ENCODE data around the gene ATG101. TPM values are rescaled to one million over a fixed set of nuclear protein-coding genes. Genes with fewer than 3 reads are reported as not detected.

The ATG101 gene
- total and polyA plus RNA-seq, 8 donors: 7.6 to 105 (median 37.2) TPM

DNA sequence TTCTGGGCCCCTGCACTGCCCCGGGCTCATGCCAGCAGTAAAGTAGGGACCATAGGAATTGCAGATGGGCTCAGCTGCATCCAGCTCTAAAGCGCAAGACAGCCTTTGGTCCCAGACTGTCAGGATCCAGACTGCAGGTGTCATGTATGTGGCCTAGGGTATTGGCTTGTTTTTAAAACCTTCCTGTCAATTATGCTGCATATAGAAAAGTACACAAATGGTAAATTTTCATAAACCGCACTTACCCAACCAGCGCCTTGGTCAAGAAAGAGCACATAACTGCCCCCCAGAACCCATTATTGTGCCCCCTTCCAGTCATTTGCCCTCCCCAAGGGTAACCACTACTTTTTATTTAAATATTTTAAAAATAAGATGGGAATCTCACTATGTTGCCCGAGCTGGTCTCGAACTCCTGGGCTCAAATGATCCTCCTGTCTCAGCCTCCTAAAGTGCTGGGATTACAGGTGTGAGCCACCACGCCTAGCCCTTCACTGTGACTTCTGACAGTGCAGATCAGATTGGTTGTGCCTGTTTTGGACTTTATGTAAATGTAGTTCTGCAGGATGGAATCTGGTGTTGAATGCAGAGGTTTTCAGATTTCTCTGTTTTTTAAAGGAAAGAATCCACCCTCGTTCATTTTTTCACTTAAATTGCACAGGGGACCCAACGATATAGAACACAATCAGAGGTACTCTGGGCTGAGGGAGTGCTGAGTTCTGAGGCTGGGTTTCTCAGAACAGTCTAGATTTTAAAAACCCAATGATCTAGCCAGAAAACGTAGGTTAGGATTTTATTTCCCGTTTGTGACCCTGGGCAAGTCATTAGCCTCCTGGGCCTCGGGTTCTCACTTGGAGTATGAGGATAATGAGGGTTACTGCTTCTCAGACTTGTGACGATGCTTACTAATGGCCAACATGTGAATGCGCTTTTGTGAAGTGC is 11.9 kb upstream of the ATG101 start:
- TF ChIP-seq POLR2AphosphoS5 (IDR thresholded peaks at IDR 0.05): peak in 2 of 3 donors; percentile 3 to 29
- peak in 1 of 4 donors; percentile 8 for TF ChIP-seq POLR2A (IDR thresholded peaks at IDR 0.05)
- TF ChIP-seq EP300 (IDR thresholded peaks at IDR 0.05): no peak
- intact Hi-C loops (cut with DNase I; ENCODE audit: low total_unique reads): no loop called here
- Histone ChIP-seq H3K27me3 (no peaks in the 10 kb centered on the region), H3K9me3 (no peaks in the 10 kb centered on the region), H3K27ac (peak overlapping the region in 1 of 5 donors; percentile 100), H3K36me3 (peaks cover 38 to 60% (median 57%) of the 10 kb centered on the region in 4 donors), H3K4me3 (no peak overlapping the region), H3K4me1 (peaks cover 18 to 43% (median 24%) of the 10 kb centered on the region in 4 donors)
- WGBS, 5 donors: 84 to 91% (median 88%) methylated on average over 14 of the region's 14 CpGs
- DNase-seq: no peak

DNA sequence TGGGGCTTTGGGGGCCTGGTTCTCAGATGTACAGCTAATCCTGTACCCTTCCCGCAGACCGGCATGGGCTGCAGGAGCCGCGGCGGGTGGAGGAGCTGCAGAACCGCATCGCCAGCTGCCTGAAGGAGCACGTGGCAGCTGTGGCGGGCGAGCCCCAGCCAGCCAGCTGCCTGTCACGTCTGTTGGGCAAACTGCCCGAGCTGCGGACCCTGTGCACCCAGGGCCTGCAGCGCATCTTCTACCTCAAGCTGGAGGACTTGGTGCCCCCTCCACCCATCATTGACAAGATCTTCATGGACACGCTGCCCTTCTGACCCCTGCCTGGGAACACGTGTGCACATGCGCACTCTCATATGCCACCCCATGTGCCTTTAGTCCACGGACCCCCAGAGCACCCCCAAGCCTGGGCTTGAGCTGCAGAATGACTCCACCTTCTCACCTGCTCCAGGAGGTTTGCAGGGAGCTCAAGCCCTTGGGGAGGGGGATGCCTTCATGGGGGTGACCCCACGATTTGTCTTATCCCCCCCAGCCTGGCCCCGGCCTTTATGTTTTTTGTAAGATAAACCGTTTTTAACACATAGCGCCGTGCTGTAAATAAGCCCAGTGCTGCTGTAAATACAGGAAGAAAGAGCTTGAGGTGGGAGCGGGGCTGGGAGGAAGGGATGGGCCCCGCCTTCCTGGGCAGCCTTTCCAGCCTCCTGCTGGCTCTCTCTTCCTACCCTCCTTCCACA is 11.0 kb upstream of the ATG101 start:
- peaks cover 13 to 38% (median 16%) of the 10 kb centered on the region in 4 donors for H3K4me1 ChIP-seq
- H3K36me3 ChIP-seq: peaks cover 38 to 58% (median 56%) of the 10 kb centered on the region in 4 donors
- peak in 1 of 2 donors; percentile 76 for DNase-seq
- peak overlapping the region in 1 of 5 donors; percentile 69 for H3K27ac ChIP-seq
- TF ChIP-seq, protein P1, sequence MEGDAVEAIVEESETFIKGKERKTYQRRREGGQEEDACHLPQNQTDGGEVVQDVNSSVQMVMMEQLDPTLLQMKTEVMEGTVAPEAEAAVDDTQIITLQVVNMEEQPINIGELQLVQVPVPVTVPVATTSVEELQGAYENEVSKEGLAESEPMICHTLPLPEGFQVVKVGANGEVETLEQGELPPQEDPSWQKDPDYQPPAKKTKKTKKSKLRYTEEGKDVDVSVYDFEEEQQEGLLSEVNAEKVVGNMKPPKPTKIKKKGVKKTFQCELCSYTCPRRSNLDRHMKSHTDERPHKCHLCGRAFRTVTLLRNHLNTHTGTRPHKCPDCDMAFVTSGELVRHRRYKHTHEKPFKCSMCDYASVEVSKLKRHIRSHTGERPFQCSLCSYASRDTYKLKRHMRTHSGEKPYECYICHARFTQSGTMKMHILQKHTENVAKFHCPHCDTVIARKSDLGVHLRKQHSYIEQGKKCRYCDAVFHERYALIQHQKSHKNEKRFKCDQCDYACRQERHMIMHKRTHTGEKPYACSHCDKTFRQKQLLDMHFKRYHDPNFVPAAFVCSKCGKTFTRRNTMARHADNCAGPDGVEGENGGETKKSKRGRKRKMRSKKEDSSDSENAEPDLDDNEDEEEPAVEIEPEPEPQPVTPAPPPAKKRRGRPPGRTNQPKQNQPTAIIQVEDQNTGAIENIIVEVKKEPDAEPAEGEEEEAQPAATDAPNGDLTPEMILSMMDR (IDR thresholded peaks at IDR 0.05): no peak
- TF ChIP-seq POLR2AphosphoS5 (IDR thresholded peaks at IDR 0.05): peak; percentile 50 to 87 (median 75)
- no peak for TF ChIP-seq EP300 (IDR thresholded peaks at IDR 0.05)
- intact Hi-C loops (cut with DNase I; ENCODE audit: low total_unique reads): no loop called here
- H3K4me3 ChIP-seq: no peak overlapping the region
- no peaks in the 10 kb centered on the region for H3K27me3 ChIP-seq
- WGBS, 5 donors: 67 to 71% (median 68%) methylated on average over 19 to 25 of the region's 25 CpGs
- H3K9me3 ChIP-seq: no peaks in the 10 kb centered on the region

DNA sequence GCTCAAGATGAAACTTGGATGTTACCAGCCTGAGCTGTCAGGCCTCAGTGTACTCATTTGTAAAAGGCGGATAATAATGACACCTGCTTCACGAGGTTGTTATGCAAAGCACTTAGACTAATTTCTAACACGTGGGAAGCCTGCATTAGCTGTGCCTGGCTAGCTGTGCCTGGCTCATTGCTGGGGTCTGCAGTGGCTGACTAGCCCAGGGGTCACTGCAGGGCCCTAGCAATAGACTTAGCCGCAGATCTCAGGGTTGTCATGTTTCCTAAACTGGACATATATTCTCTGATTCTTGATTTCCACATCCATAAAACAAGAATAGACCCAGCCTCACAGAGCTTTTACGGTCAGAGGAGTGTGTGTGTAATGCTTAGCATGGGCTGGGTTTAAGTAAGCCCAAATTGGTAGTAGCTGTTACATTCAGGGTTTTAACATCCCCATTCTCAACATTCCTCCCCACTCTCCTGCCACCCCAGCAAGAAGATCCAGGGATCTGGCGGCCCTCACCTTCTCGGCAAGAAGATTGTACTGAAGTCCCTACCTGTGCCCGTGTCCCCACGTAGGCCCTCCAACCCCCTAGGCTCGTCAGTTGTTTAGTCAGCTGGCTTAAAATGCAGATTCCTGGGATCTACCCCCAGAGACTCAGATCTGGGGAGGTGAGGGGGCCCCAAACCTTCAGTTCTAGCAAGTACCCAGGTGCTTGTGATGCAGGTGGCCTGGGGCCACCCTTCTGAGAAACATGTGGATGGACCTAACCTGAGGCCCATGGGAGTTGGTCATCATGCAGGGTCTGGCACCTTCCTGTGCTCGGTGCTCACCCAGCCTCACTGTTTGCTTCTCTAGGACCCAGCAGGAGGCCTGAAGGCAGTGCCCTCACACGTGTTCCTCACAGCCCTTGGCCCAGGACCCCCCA is 9.9 kb upstream of the ATG101 start:
- intact Hi-C loops (cut with DNase I; ENCODE audit: low total_unique reads): no loop called here
- DNase-seq: peak in 1 of 2 donors; percentile 69
- TF ChIP-seq POLR2AphosphoS5 (IDR thresholded peaks at IDR 0.05) (peak; percentile 8 to 87 (median 44)), POLR2A (IDR thresholded peaks at IDR 0.05) (no peak)
- TF ChIP-seq, protein P1 (IDR thresholded peaks at IDR 0.05): no peak
- 64 to 77% (median 72%) methylated on average over 10 to 12 of the region's 12 CpGs for WGBS, 5 donors
- Histone ChIP-seq H3K9me3 (no peaks in the 10 kb centered on the region), H3K4me3 (no peak overlapping the region), H3K27me3 (no peaks in the 10 kb centered on the region), H3K36me3 (peaks cover 33 to 48% (median 45%) of the 10 kb centered on the region in 4 donors), H3K4me1 (peaks cover 10 to 27% (median 13%) of the 10 kb centered on the region in 4 donors), H3K27ac (peak overlapping the region in 2 of 5 donors; percentile 39 to 69)

DNA sequence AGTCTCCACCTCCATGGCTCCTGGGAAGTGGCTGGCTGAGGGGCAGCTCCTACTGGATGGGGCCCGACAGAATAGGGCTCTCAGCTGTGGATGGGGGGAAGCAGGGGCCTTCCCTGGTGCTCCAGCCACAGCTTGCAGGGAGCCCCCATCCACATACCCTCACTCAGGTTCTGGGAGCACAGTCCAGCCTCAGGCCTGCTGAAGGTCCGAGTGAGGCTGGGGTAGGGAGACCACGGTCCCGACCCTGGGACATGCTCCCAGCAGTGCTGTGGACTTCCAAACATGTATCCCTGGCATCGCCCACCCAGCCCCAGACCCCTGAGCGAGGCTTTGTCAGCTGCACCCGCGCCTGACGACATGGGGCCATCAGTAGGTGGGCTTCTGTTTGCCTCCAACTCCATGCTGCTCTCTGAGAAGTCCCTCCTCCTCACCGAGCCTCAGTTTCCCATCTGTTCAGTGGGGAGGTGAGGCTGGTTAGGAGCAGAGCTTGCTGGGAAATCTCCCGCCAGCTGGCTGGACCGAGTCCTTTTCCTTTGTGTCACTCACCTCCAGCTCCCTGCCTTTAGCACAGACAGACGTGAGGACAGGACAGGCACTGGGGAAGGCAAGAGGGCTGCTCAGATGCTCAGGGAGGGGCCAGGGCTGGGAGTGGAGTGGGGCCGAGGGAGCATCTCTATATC is 9.1 kb upstream of the ATG101 start:
- H3K36me3 ChIP-seq: peaks cover 25 to 40% (median 37%) of the 10 kb centered on the region in 4 donors
- H3K4me1 ChIP-seq: peaks cover 7 to 19% (median 13%) of the 10 kb centered on the region in 4 donors
- peak in 1 of 2 donors; percentile 29 for DNase-seq
- no peaks in the 10 kb centered on the region for H3K9me3 ChIP-seq
- WGBS, 5 donors: 70 to 87% (median 75%) methylated on average over 11 to 14 of the region's 14 CpGs
- no peak overlapping the region for H3K4me3 ChIP-seq
- peak overlapping the region in 2 of 5 donors; percentile 11 to 69 for H3K27ac ChIP-seq
- intact Hi-C loops (cut with DNase I; ENCODE audit: low total_unique reads): no loop called here
- TF ChIP-seq POLR2A (IDR thresholded peaks at IDR 0.05) (no peak), EP300 (IDR thresholded peaks at IDR 0.05) (no peak), POLR2AphosphoS5 (IDR thresholded peaks at IDR 0.05) (no peak)
- TF ChIP-seq, protein P1 (IDR thresholded peaks at IDR 0.05): no peak
- H3K27me3 ChIP-seq: no peaks in the 10 kb centered on the region
